ENCODE measurements around the gene PAIP1.
A peak's percentile ranks its signal among the peaks of the same experiment; 100 is the strongest.
"Not testable (repeated sequence)": the region's sequence is repeated elsewhere in the genome, so short reads cannot be mapped to it uniquely, and the experiment has no call there.

PAIP1 gene

DNA sequence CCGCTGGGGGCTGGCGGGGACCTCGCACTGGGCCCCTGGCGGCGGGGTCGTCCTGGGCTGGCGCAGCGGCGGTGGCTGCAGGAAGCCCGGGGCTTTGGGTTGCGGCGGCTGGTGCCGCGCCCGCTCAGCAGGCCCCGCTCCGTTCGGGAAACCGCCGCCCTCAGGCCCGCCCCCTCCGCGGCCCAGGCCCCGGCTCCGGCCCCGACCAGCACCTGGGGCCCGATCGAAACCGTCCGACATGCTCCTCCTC lies 345 bp downstream of the PAIP1 start:
- H3K27ac Mint-ChIP-seq; H3K9me3 Mint-ChIP-seq; H3K4me3 Mint-ChIP-seq; H3K36me3 Mint-ChIP-seq (ENCODE audit: low read depth): not testable (repeated sequence)
- H3K4me1 Mint-ChIP-seq (ENCODE audit: low read depth) = peaks cover 14% of the 10 kb centered on the region
- H3K27me3 Mint-ChIP-seq (ENCODE audit: low read depth) = peaks cover 12% of the 10 kb centered on the region

DNA sequence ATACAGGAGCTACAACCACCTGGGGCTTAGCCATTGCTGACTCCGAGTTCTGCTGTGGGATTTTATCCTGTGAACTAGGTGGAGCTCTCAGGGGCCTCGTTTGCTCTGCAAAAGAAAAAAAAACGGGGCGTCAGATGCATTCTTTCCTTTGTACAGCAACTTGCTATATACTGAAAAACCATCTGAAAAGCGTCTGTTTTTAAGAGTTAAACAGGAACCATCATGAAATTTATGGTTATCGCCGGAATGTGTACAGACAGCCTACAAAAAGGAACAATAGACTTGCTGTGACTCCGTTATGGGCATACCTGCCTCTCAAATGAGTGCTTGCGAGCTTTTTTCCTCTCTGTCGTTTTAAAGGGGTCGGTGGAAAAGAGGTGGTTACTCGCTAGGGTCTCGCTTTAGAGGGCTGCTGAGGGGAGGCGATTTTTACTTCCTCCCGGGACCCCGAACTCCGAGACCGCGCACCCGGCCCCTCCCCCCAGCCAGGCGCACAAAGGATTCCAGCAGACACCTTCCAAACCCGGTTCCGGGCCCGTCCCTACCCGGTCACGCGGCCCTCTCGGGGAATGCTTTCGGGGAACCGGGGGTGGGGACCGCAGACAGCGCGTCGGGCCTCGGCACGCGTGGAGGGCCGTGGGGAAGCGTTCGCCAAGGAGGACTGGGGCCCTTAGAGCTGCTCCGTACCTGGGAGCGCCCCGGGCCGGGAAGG lies 826 bp downstream of the PAIP1 start:
- Mint-ChIP-seq H3K9me3 (no peaks in the 10 kb centered on the region), H3K36me3 (ENCODE audit: low read depth) (peaks cover 3% of the 10 kb centered on the region), H3K4me3 (peak overlapping the region; percentile 87), H3K4me1 (ENCODE audit: low read depth) (peaks cover 15% of the 10 kb centered on the region), H3K27ac (peak overlapping the region; percentile 89), H3K27me3 (ENCODE audit: low read depth) (peaks cover 9% of the 10 kb centered on the region)

GRCh38 chr5:43554497-43554896 lies 2.4 kb downstream of the PAIP1 start:
- Mint-ChIP-seq H3K4me3 (no peak overlapping the region), H3K9me3 (no peaks in the 10 kb centered on the region), H3K27ac (no peak overlapping the region), H3K4me1 (ENCODE audit: low read depth) (peaks cover 19% of the 10 kb centered on the region), H3K27me3 (ENCODE audit: low read depth) (peaks cover under 1% of the 10 kb centered on the region), H3K36me3 (ENCODE audit: low read depth) (peaks cover 6% of the 10 kb centered on the region)

- Mint-ChIP-seq H3K27me3 (ENCODE audit: low read depth) (no peaks in the 10 kb centered on the region), H3K27ac (no peak overlapping the region), H3K4me1 (ENCODE audit: low read depth) (peaks cover 19% of the 10 kb centered on the region), H3K9me3 (no peaks in the 10 kb centered on the region), H3K36me3 (ENCODE audit: low read depth) (peaks cover 10% of the 10 kb centered on the region), H3K4me3 (no peak overlapping the region)
Observed at GRCh38 chr5:43553381-43553780, 3.5 kb downstream of the PAIP1 start.

DNA sequence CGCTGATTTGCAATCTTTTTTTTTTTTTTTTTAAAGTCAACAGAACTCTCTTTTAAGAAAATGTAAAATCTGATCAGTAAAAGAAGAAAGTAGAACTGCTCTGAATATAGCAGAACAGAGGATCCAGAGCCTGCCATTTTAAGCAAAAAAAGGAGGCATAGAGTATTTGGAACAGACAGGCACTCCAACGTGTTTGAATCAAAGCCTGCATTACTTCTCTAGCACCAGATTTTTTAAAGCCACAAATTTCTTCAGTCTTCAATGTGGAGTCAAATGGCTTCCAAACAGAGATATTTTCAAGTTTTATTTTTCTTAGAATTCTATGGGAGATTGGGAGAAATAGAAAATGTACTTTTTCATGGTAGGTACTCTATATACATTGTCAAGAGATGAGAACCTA lies 5.1 kb downstream of the PAIP1 start:
- Mint-ChIP-seq H3K4me3 (no peak overlapping the region), H3K27ac (no peak overlapping the region), H3K9me3 (no peaks in the 10 kb centered on the region), H3K4me1 (ENCODE audit: low read depth) (peaks cover 12% of the 10 kb centered on the region), H3K27me3 (ENCODE audit: low read depth) (no peaks in the 10 kb centered on the region), H3K36me3 (ENCODE audit: low read depth) (peaks cover 12% of the 10 kb centered on the region)

GRCh38 chr5:43549272-43549671 lies 7.6 kb downstream of the PAIP1 start:
- not testable (repeated sequence) for H3K9me3 Mint-ChIP-seq, H3K27ac Mint-ChIP-seq

GRCh38 chr5:43548358-43548757 lies 8.5 kb downstream of the PAIP1 start:
- Mint-ChIP-seq H3K4me1 (ENCODE audit: low read depth) (peaks cover 14% of the 10 kb centered on the region), H3K9me3 (no peaks in the 10 kb centered on the region), H3K27ac (no peak overlapping the region), H3K27me3 (ENCODE audit: low read depth) (no peaks in the 10 kb centered on the region), H3K36me3 (ENCODE audit: low read depth) (peaks cover 31% of the 10 kb centered on the region), H3K4me3 (no peak overlapping the region)

More at GRCh38 chr5:43549272-43549671, 7.6 kb downstream of the PAIP1 start:
- peaks cover 28% of the 10 kb centered on the region for H3K36me3 Mint-ChIP-seq (ENCODE audit: low read depth)
- H3K4me1 Mint-ChIP-seq (ENCODE audit: low read depth) = peaks cover 12% of the 10 kb centered on the region
- not testable (repeated sequence) for H3K27me3 Mint-ChIP-seq (ENCODE audit: low read depth); H3K4me3 Mint-ChIP-seq

DNA sequence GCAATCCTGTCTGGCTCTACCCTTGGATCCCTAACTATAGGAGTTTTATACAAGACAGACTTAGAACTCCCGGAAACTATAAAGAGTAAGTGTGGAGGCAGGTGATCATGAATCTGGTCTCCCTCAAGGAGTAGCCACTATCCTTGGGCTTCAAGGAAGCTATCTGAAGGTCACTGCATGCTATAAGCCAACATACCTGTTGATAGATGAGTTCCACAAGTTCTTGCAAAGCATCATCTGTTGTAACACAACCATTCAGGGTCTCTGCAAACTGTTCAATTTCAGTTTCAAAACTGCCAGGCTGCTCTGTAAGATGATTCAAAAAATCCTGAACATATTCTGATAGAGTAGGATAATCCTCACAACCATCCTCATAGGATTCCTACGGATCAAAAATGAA lies 9.3 kb downstream of the PAIP1 start:
- peaks cover 14% of the 10 kb centered on the region for H3K4me1 Mint-ChIP-seq (ENCODE audit: low read depth)
- H3K27me3 Mint-ChIP-seq (ENCODE audit: low read depth) = no peaks in the 10 kb centered on the region
- no peak overlapping the region for H3K27ac Mint-ChIP-seq
- H3K36me3 Mint-ChIP-seq (ENCODE audit: low read depth) = peaks cover 36% of the 10 kb centered on the region
- no peaks in the 10 kb centered on the region for H3K9me3 Mint-ChIP-seq
- no peak overlapping the region for H3K4me3 Mint-ChIP-seq

DNA sequence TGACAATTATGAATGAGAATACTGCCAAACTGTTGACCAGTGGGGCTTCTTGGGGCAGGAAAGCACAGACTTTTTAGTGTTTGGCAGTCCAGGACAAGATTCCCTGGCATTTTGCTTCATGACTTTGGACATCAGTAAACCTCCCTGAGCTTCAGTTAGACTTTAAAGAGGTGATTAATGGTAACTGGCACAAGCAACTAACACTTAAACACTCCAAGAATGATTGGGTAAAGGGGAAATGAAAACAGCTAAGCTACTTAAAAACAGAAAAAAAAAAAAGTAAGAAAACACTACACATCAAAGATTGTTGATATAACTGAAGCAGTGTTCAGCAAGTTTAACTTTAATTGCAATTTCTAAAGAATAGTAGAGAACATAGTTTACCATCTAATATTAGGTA lies 13.4 kb downstream of the PAIP1 start:
- no peak overlapping the region for H3K4me3 Mint-ChIP-seq
- H3K9me3 Mint-ChIP-seq = no peaks in the 10 kb centered on the region
- peaks cover 33% of the 10 kb centered on the region for H3K36me3 Mint-ChIP-seq (ENCODE audit: low read depth)
- peaks cover 9% of the 10 kb centered on the region for H3K4me1 Mint-ChIP-seq (ENCODE audit: low read depth)
- H3K27me3 Mint-ChIP-seq (ENCODE audit: low read depth) = no peaks in the 10 kb centered on the region
- H3K27ac Mint-ChIP-seq = no peak overlapping the region

GRCh38 chr5:43540746-43541145 lies 16.1 kb downstream of the PAIP1 start:
- H3K27me3 Mint-ChIP-seq (ENCODE audit: low read depth) = no peaks in the 10 kb centered on the region
- peaks cover 9% of the 10 kb centered on the region for H3K4me1 Mint-ChIP-seq (ENCODE audit: low read depth)
- H3K4me3 Mint-ChIP-seq = no peak overlapping the region
- no peaks in the 10 kb centered on the region for H3K9me3 Mint-ChIP-seq
- H3K27ac Mint-ChIP-seq = no peak overlapping the region
- H3K36me3 Mint-ChIP-seq (ENCODE audit: low read depth) = peaks cover 34% of the 10 kb centered on the region

DNA sequence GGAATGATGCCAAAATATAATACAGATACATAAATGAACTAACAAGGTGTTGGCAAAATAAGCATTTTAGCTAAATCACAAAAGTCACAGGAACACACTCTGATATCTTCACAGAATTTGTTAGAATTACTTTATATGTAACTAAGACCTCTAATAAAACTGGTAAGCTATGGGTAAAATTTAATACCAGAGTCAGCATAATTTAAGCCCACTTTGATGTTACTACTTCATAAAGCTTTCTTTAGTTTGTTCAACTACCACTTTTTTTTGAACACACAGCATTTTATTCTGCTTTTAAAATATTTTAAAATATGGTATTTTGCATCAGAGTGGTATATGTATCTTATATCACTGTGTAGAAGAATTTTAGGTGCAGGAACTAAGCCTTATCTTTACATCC lies 19.9 kb downstream of the PAIP1 start:
- Mint-ChIP-seq H3K4me3 (no peak overlapping the region), H3K36me3 (ENCODE audit: low read depth) (peaks cover 44% of the 10 kb centered on the region), H3K27ac (no peak overlapping the region), H3K27me3 (ENCODE audit: low read depth) (no peaks in the 10 kb centered on the region), H3K4me1 (ENCODE audit: low read depth) (peaks cover 13% of the 10 kb centered on the region), H3K9me3 (no peaks in the 10 kb centered on the region)

- H3K4me1 Mint-ChIP-seq (ENCODE audit: low read depth) = peaks cover 13% of the 10 kb centered on the region
- no peak overlapping the region for H3K4me3 Mint-ChIP-seq
- peak overlapping the region; percentile 55 for H3K27ac Mint-ChIP-seq
- no peaks in the 10 kb centered on the region for H3K27me3 Mint-ChIP-seq (ENCODE audit: low read depth)
- H3K36me3 Mint-ChIP-seq (ENCODE audit: low read depth) = peaks cover 53% of the 10 kb centered on the region
- no peaks in the 10 kb centered on the region for H3K9me3 Mint-ChIP-seq
Observed at GRCh38 chr5:43533646-43534045, 23.2 kb downstream of the PAIP1 start.

GRCh38 chr5:43530648-43531047 lies 26.2 kb downstream of the PAIP1 start:
- Mint-ChIP-seq H3K4me1 (ENCODE audit: low read depth) (peaks cover 14% of the 10 kb centered on the region), H3K9me3 (no peaks in the 10 kb centered on the region), H3K4me3 (no peak overlapping the region), H3K27me3 (ENCODE audit: low read depth) (no peaks in the 10 kb centered on the region), H3K27ac (no peak overlapping the region), H3K36me3 (ENCODE audit: low read depth) (peaks cover 60% of the 10 kb centered on the region)

DNA sequence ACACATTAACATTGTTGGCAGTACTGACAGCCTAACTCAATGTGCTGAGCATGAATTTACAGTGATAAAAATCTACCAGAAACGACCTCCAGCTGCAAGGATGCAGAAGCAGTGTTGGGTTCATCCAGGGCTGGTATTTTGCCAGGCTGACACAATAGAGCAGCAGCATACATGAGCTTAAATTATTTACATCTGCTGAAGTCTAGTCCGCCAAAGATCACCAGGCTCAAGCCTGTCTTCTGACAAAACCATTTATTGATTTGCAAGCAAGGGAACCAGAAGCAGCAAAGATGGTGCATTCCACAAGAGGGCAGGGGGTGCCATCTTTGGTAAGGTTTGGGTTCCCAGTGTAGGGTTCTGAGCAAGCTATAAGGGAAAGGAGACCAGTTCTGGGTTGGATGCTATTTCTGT lies 33.2 kb downstream of the PAIP1 start:
- Mint-ChIP-seq H3K9me3 (no peaks in the 10 kb centered on the region), H3K27me3 (ENCODE audit: low read depth) (no peaks in the 10 kb centered on the region), H3K27ac (no peak overlapping the region), H3K36me3 (ENCODE audit: low read depth) (peaks cover 37% of the 10 kb centered on the region), H3K4me1 (ENCODE audit: low read depth) (peaks cover 3% of the 10 kb centered on the region), H3K4me3 (no peak overlapping the region)

GRCh38 chr5:43520615-43521014 lies 36.3 kb downstream of the PAIP1 start:
- no peaks in the 10 kb centered on the region for H3K27me3 Mint-ChIP-seq (ENCODE audit: low read depth)

DNA sequence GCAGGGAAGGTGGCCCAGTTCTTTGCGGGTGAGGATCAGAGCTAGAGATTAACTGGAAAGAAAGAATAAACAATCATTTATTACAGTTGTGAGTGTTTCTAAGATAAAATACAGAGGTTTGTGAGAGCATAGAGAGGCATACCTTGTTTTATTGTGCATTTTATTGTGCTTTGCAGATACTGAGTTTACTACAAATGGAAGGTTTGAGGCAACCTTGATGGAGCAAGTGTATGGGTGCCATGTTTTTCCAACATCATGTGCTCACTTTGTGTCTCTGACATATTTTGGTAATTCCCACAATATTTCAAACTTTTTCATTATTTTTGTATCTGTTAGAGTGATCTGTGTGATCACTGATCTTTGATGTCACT lies 41.2 kb downstream of the PAIP1 start:
- Mint-ChIP-seq H3K9me3 (no peaks in the 10 kb centered on the region), H3K27me3 (ENCODE audit: low read depth) (no peaks in the 10 kb centered on the region), H3K4me1 (ENCODE audit: low read depth) (peaks cover 30% of the 10 kb centered on the region), H3K4me3 (peak overlapping the region; percentile 90), H3K27ac (peak overlapping the region; percentile 97), H3K36me3 (ENCODE audit: low read depth) (peaks cover 9% of the 10 kb centered on the region)

More at GRCh38 chr5:43520615-43521014, 36.3 kb downstream of the PAIP1 start:
- no peak overlapping the region for H3K27ac Mint-ChIP-seq
- H3K4me1 Mint-ChIP-seq (ENCODE audit: low read depth) = peaks cover 8% of the 10 kb centered on the region
- no peaks in the 10 kb centered on the region for H3K9me3 Mint-ChIP-seq
- H3K36me3 Mint-ChIP-seq (ENCODE audit: low read depth) = peaks cover 21% of the 10 kb centered on the region
- H3K4me3 Mint-ChIP-seq = no peak overlapping the region

Data from T-helper 1 cell treated with Interleukin-12 subunit alpha and Interleukin-12 subunit beta and Interleukin-4 antibody, amounts not matched to agents 30 μg/mL and 1 μg/mL, for 36 hours (primary cell).